Right atrium auricular region (tissue), 2 donors: ENCODE results near the gene ZNF79. TPM values are rescaled to one million over a fixed set of nuclear protein-coding genes. Genes with fewer than 3 reads are reported as not detected.
A peak's percentile ranks its signal among the peaks of the same experiment; 100 is the strongest.
"Not testable (repeated sequence)": the region's sequence is repeated elsewhere in the genome, so short reads cannot be mapped to it uniquely, and the experiment has no call there.

Experiments
- DNase-seq: peaks from one replicate; pipeline ENCODE4 v3.0.0-alpha.2; 2019; ENCODE audit warnings: low spot score
- H3K27ac ChIP-seq, 2 donors: fragments of 200-600 bp; sonication (generic); 1 replicate in 1 of 2; 2 replicates in 1 of 2; pipeline ENCODE4 v1.5.1; 2016 to 2019
- H3K27me3 ChIP-seq, 2 donors: fragments of 200-600 bp; sonication (generic); one replicate each; pipeline versions ENCODE4 v1.5.1 to v1.6.0; 2017 to 2019
- H3K36me3 ChIP-seq: fragments of 200-600 bp; sonication (generic); one replicate; pipeline ENCODE4 v1.5.1; 2016
- H3K4me1 ChIP-seq, 2 donors: fragments of 200-600 bp; sonication (generic); one replicate each; pipeline versions ENCODE4 v1.5.1 to v1.6.0; 2017 to 2019
- H3K4me3 ChIP-seq, 2 donors: fragments of 200-600 bp; sonication (generic); 1 replicate in 1 of 2; 2 replicates in 1 of 2; pipeline ENCODE4 v1.5.1; 2017 to 2019; ENCODE audit warnings: mild to moderate bottlenecking in 1 of 2, moderate library complexity in 1 of 2
- H3K9me3 ChIP-seq, 2 donors: fragments of 200-600 bp; sonication (generic); one replicate each; pipeline ENCODE4 v1.5.1; 2019
- total RNA-seq, 2 donors: library from RNA; depleted of rRNA; stranded (reverse); fragments of >200 nt; gene quantifications; one replicate each; pipeline ENCODE4 v1.1.0, GENCODE V29; 2016
- TF ChIP-seq, protein P1 (sequence below), 2 donors: fragments of 200-600 bp; sonication (generic); IDR thresholded peaks; one replicate each; pipeline ENCODE4 v1.5.1; 2019; ENCODE audit warnings: antibody characterized with exemption in 2 of 2

Gene ZNF79
- total RNA-seq, 2 donors from 2014 or later, result 5.7 TPM

DNA sequence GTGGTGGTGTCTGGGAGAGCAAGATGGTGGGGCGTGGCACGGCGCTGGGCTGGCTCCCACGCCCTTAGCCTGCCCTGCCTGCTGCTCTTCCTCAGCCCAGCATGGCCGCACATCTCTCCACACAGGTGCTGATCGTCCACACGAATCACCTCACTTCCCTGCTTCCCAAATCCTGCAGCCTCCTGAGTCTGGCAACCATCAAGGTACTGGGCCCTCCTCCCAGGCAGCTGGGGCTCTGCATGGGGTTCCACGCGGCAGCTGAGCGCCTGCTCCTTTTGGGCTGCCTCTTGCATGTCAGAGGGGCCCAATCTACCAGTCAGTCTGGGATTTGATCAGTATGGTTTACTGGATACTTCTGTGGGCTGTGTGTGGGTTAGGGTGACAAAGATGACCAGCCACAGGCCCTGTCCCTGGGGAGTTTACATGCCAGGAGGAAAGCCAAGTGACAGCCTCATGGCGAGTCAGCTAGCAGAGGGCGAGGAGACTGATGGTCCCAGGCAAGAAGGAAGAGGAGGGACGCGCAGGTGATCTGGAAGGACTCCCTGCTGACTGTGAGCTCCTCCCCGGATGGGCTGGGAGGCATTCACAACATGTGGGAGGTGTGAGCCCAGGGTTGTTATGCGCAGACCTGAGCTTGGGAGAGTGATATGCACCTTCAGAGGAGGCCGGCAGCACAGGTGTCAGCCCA, 33.2 kb downstream of the ZNF79 start:
- TF ChIP-seq, protein P1, sequence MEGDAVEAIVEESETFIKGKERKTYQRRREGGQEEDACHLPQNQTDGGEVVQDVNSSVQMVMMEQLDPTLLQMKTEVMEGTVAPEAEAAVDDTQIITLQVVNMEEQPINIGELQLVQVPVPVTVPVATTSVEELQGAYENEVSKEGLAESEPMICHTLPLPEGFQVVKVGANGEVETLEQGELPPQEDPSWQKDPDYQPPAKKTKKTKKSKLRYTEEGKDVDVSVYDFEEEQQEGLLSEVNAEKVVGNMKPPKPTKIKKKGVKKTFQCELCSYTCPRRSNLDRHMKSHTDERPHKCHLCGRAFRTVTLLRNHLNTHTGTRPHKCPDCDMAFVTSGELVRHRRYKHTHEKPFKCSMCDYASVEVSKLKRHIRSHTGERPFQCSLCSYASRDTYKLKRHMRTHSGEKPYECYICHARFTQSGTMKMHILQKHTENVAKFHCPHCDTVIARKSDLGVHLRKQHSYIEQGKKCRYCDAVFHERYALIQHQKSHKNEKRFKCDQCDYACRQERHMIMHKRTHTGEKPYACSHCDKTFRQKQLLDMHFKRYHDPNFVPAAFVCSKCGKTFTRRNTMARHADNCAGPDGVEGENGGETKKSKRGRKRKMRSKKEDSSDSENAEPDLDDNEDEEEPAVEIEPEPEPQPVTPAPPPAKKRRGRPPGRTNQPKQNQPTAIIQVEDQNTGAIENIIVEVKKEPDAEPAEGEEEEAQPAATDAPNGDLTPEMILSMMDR (IDR thresholded peaks at IDR 0.05), result no peak
- Histone ChIP-seq H3K4me3 (no peak overlapping the region), H3K4me1 (peaks cover 0 to 25% of the 10 kb centered on the region in 2 donors), H3K9me3 (no peaks in the 10 kb centered on the region), H3K27ac (no peak overlapping the region), H3K27me3 (no peaks in the 10 kb centered on the region), H3K36me3 (peaks cover 44% of the 10 kb centered on the region)
- no peak for DNase-seq

- Histone ChIP-seq H3K27me3 (no peaks in the 10 kb centered on the region), H3K9me3 (no peaks in the 10 kb centered on the region), H3K36me3 (peaks cover 47% of the 10 kb centered on the region), H3K4me3 (no peak overlapping the region), H3K4me1 (peaks cover 0 to 22% of the 10 kb centered on the region in 2 donors), H3K27ac (peak overlapping the region in 1 of 2 donors; percentile 25)
- TF ChIP-seq, protein P1 (IDR thresholded peaks at IDR 0.05), result no peak
- DNase-seq, result no peak
These were observed 34.7 kb downstream of the ZNF79 start for GRCh38 chr9:127458921-127459320.

DNA sequence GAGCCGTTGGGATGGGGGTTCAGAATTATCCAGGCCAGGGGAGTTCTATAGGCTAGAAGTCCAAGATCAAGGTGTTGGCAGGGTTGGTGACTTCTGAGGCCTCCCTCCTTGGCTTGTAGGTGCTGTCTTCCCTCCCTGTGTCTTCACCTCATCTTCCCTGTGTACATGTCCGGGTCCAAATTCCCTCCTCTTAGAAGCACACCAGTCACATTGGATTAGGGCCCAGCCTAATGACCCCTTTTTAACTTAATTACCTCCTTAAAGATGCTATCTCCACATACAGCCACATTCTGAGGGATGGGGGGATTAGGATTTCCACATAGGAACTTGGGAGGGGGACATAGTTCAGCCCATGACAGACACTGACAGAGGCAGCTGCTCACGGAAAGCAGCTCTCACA, 39.2 kb downstream of the ZNF79 start:
- Histone ChIP-seq H3K9me3 (no peaks in the 10 kb centered on the region), H3K36me3 (peaks cover 63% of the 10 kb centered on the region), H3K27ac (peak overlapping the region; percentile 75 to 77), H3K27me3 (no peaks in the 10 kb centered on the region), H3K4me3 (no peak overlapping the region), H3K4me1 (peaks cover 0 to 12% of the 10 kb centered on the region in 2 donors)
- TF ChIP-seq, protein P1 (IDR thresholded peaks at IDR 0.05), result no peak
- no peak for DNase-seq

DNA sequence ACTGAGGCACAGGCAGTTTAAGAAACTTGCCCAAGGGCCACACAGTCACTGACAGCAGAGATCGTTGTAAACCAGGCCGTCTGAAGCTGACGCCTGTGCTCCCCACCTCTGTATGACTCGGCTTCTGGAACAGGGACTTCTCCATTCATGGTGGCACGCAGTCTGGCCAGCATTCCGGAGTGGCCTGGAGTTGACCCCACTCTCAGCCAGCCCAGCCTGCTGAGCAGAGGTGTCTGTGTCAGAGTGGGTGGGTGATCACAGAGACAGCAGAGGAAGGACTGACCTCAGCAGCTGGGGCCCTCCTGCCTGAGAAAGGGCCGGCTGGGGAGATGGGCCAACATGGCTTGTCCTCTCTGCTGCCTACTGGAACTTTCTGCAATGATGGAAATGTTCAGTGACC, 39.7 kb downstream of the ZNF79 start:
- H3K4me1 ChIP-seq, result peaks cover 0 to 12% of the 10 kb centered on the region in 2 donors
- DNase-seq, result peak; percentile 62
- peaks cover 67% of the 10 kb centered on the region for H3K36me3 ChIP-seq
- H3K4me3 ChIP-seq, result no peak overlapping the region
- H3K27me3 ChIP-seq, result no peaks in the 10 kb centered on the region
- TF ChIP-seq, protein P1 (IDR thresholded peaks at IDR 0.05), result no peak
- peak overlapping the region; percentile 75 to 77 for H3K27ac ChIP-seq
- no peaks in the 10 kb centered on the region for H3K9me3 ChIP-seq

- peaks cover 52% of the 10 kb centered on the region for H3K36me3 ChIP-seq
- not testable (repeated sequence) for H3K4me3 ChIP-seq, H3K9me3 ChIP-seq, H3K27ac ChIP-seq, H3K27me3 ChIP-seq, DNase-seq
- peaks cover 0 to 12% of the 10 kb centered on the region in 2 donors for H3K4me1 ChIP-seq
These were observed 42.3 kb downstream of the ZNF79 start for GRCh38 chr9:127466407-127466917.

DNA sequence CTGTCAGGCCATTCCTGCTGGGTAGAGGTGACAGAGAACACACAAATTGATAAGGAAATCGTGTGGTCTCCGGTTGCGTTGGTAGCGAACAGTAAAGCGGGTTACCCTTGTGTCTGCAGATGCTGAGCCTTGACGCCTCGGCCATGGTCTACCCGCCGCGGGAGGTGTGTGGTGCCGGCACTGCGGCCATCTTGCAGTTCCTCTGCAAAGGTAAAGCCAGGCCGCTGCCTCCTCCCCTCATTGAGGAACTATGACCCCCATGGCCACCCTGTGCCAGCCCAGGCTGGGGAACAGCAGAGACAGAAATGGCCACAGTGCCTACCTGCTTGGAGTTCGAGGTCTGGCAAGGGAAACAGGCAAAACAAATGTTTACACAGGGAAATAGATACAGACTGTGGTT, 43.4 kb downstream of the ZNF79 start:
- Histone ChIP-seq H3K9me3 (no peaks in the 10 kb centered on the region), H3K27ac (no peak overlapping the region), H3K4me1 (peaks cover 0 to 12% of the 10 kb centered on the region in 2 donors), H3K36me3 (peaks cover 40% of the 10 kb centered on the region), H3K4me3 (no peak overlapping the region), H3K27me3 (no peaks in the 10 kb centered on the region)
- TF ChIP-seq, protein P1 (IDR thresholded peaks at IDR 0.05), result no peak
- no peak for DNase-seq
